T-helper 17 cell (primary cell): ENCODE data around the gene KLHL40. TPM values are rescaled to one million over a fixed set of nuclear protein-coding genes. Genes with fewer than 3 reads are reported as not detected.

Source experiments
- ATAC-seq: fragments of 150-1000 bp; cut with Tn5 transposase; 2 replicates; pipeline ENCODE4 v1.10.0; 2021; ENCODE audit warnings: mild to moderate bottlenecking, moderate library complexity
- DNase-seq, 3 donors: peaks; one replicate each; pipeline versions ENCODE4 v3.0.0 to v3.0.0-alpha.2; 2020 to 2021
- H3K9me3 ChIP-seq: one replicate; pipeline ENCODE4 v1.7.0; 2013; ENCODE audit warnings: low read length, mild to moderate bottlenecking; ENCODE audit not compliant: control insufficient read depth, poor library complexity, severe bottlenecking
- H3K27ac Mint-ChIP-seq: one replicate; pipeline ENCODE4 v1.8.0; 2022; ENCODE audit warnings: mild to moderate bottlenecking, moderate library complexity, mixed read lengths
- H3K27me3 Mint-ChIP-seq: one replicate; pipeline ENCODE4 v1.8.0; 2022; ENCODE audit warnings: mixed read lengths
- H3K36me3 Mint-ChIP-seq: one replicate; pipeline ENCODE4 v1.8.0; 2022; ENCODE audit warnings: low read depth, mixed read lengths
- H3K4me1 Mint-ChIP-seq: one replicate; pipeline ENCODE4 v1.8.0; 2022; ENCODE audit warnings: mild to moderate bottlenecking, mixed read lengths
- H3K4me3 Mint-ChIP-seq: one replicate; pipeline ENCODE4 v1.8.0; 2022; ENCODE audit warnings: mild to moderate bottlenecking, moderate library complexity, mixed read lengths
- total RNA-seq, 4 donors: library from RNA in 2 of 4; stranded (reverse) in 2 of 4; gene quantifications; one replicate each; pipeline ENCODE4 v1.2.3 and lab custom pipeline; 2022 to 2026

The KLHL40 gene
- total RNA-seq, 2 donors from 2014 or later = not detected

GRCh38 chr3:42729404-42730145 lies 44.2 kb downstream of the KLHL40 start:
- peaks cover 9% of the 10 kb centered on the region for H3K27me3 Mint-ChIP-seq
- peaks cover 2% of the 10 kb centered on the region for H3K4me1 Mint-ChIP-seq
- no peak overlapping the region for H3K27ac Mint-ChIP-seq
- DNase-seq (no peak), ATAC-seq (no peak)
- H3K9me3 ChIP-seq = no peaks in the 10 kb centered on the region
- no peak overlapping the region for H3K4me3 Mint-ChIP-seq
- no peaks in the 10 kb centered on the region for H3K36me3 Mint-ChIP-seq

GRCh38 chr3:42730294-42730693 lies 45.0 kb downstream of the KLHL40 start:
- no peak for DNase-seq
- no peaks in the 10 kb centered on the region for H3K9me3 ChIP-seq
- Mint-ChIP-seq H3K36me3 (no peaks in the 10 kb centered on the region), H3K4me3 (no peak overlapping the region), H3K4me1 (peaks cover 4% of the 10 kb centered on the region), H3K27me3 (peaks cover 9% of the 10 kb centered on the region), H3K27ac (no peak overlapping the region)
- no peak for ATAC-seq

- H3K9me3 ChIP-seq = no peaks in the 10 kb centered on the region
- Mint-ChIP-seq H3K27me3 (peaks cover 5% of the 10 kb centered on the region), H3K27ac (no peak overlapping the region), H3K4me1 (peaks cover 4% of the 10 kb centered on the region), H3K4me3 (no peak overlapping the region), H3K36me3 (no peaks in the 10 kb centered on the region)
- DNase-seq = no peak
- ATAC-seq = no peak
These were observed 45.5 kb downstream of the KLHL40 start for GRCh38 chr3:42730706-42731420.

GRCh38 chr3:42731476-42732195 lies 46.3 kb downstream of the KLHL40 start:
- H3K9me3 ChIP-seq = no peaks in the 10 kb centered on the region
- ATAC-seq (no peak), DNase-seq (no peak)
- Mint-ChIP-seq H3K4me1 (peaks cover 4% of the 10 kb centered on the region), H3K36me3 (no peaks in the 10 kb centered on the region), H3K27ac (no peak overlapping the region), H3K4me3 (no peak overlapping the region), H3K27me3 (no peaks in the 10 kb centered on the region)

- Mint-ChIP-seq H3K27me3 (no peaks in the 10 kb centered on the region), H3K27ac (no peak overlapping the region), H3K4me3 (no peak overlapping the region), H3K4me1 (peaks cover 3% of the 10 kb centered on the region), H3K36me3 (no peaks in the 10 kb centered on the region)
- H3K9me3 ChIP-seq = no peaks in the 10 kb centered on the region
- ATAC-seq = no peak
- DNase-seq = no peak
These were observed 47.0 kb downstream of the KLHL40 start for GRCh38 chr3:42732196-42732828.

- Mint-ChIP-seq H3K4me1 (peaks cover 2% of the 10 kb centered on the region), H3K27me3 (no peaks in the 10 kb centered on the region), H3K36me3 (no peaks in the 10 kb centered on the region), H3K27ac (no peak overlapping the region), H3K4me3 (no peak overlapping the region)
- no peak for ATAC-seq
- H3K9me3 ChIP-seq = no peaks in the 10 kb centered on the region
- DNase-seq = no peak
These were observed 47.6 kb downstream of the KLHL40 start for GRCh38 chr3:42732829-42733459.

GRCh38 chr3:42733501-42734262 lies 48.3 kb downstream of the KLHL40 start:
- no peaks in the 10 kb centered on the region for H3K36me3 Mint-ChIP-seq
- no peaks in the 10 kb centered on the region for H3K9me3 ChIP-seq
- peaks cover 2% of the 10 kb centered on the region for H3K4me1 Mint-ChIP-seq
- H3K27me3 Mint-ChIP-seq = no peaks in the 10 kb centered on the region
- no peak for ATAC-seq
- no peak overlapping the region for H3K27ac Mint-ChIP-seq
- H3K4me3 Mint-ChIP-seq = no peak overlapping the region
- DNase-seq = no peak

GRCh38 chr3:42734263-42734860 lies 49.0 kb downstream of the KLHL40 start:
- Mint-ChIP-seq H3K27me3 (no peaks in the 10 kb centered on the region), H3K4me1 (peaks cover 2% of the 10 kb centered on the region), H3K36me3 (no peaks in the 10 kb centered on the region), H3K4me3 (no peak overlapping the region), H3K27ac (no peak overlapping the region)
- ATAC-seq = no peak
- no peak for DNase-seq
- H3K9me3 ChIP-seq = no peaks in the 10 kb centered on the region

GRCh38 chr3:42735019-42735418 lies 49.7 kb downstream of the KLHL40 start:
- ATAC-seq = no peak
- Mint-ChIP-seq H3K27ac (no peak overlapping the region), H3K27me3 (no peaks in the 10 kb centered on the region), H3K36me3 (no peaks in the 10 kb centered on the region), H3K4me1 (peaks cover 2% of the 10 kb centered on the region), H3K4me3 (no peak overlapping the region)
- no peak for DNase-seq
- no peaks in the 10 kb centered on the region for H3K9me3 ChIP-seq

- no peak for DNase-seq
- Mint-ChIP-seq H3K4me1 (peaks cover 2% of the 10 kb centered on the region), H3K36me3 (no peaks in the 10 kb centered on the region), H3K27ac (no peak overlapping the region), H3K4me3 (no peak overlapping the region), H3K27me3 (no peaks in the 10 kb centered on the region)
- no peak for ATAC-seq
- H3K9me3 ChIP-seq = no peaks in the 10 kb centered on the region
These were observed 50.3 kb downstream of the KLHL40 start for GRCh38 chr3:42735615-42736014.

GRCh38 chr3:42736081-42736480 lies 50.7 kb downstream of the KLHL40 start:
- ATAC-seq (no peak), DNase-seq (no peak)
- Mint-ChIP-seq H3K36me3 (no peaks in the 10 kb centered on the region), H3K4me1 (peaks cover 2% of the 10 kb centered on the region), H3K4me3 (no peak overlapping the region), H3K27me3 (no peaks in the 10 kb centered on the region), H3K27ac (no peak overlapping the region)
- H3K9me3 ChIP-seq = no peaks in the 10 kb centered on the region

GRCh38 chr3:42736531-42736930 lies 51.2 kb downstream of the KLHL40 start:
- Mint-ChIP-seq H3K36me3 (no peaks in the 10 kb centered on the region), H3K4me1 (peaks cover 2% of the 10 kb centered on the region), H3K4me3 (no peak overlapping the region), H3K27ac (no peak overlapping the region), H3K27me3 (no peaks in the 10 kb centered on the region)
- ATAC-seq (no peak), DNase-seq (no peak)
- no peaks in the 10 kb centered on the region for H3K9me3 ChIP-seq
